HCT116 (cell line): Measurements from ENCODE around the gene RGS9BP. TPM values are rescaled to one million over a fixed set of nuclear protein-coding genes. Genes with fewer than 3 reads are reported as not detected.
"Not testable (repeated sequence)": the region's sequence is repeated elsewhere in the genome, so short reads cannot be mapped to it uniquely, and the experiment has no call there.

ENCODE experiments used
- ATAC-seq: fragments of 200-7000 bp; cut with Tn5 transposase; 2 replicates; pipeline ENCODE4 v1.9.1; 2020; ENCODE audit warnings: mild to moderate bottlenecking, moderate library complexity
- BruUV-seq: library from RNA; stranded (reverse); fragments of 400-500 nt; replicated peaks from 2 replicates; lab custom pipeline; 2021; lab: Mats Ljungman, UMichigan
- CTCF ChIA-PET: fragments of 300-600 bp; sonication (Branson Sonifier 250); formaldehyde crosslinking; loops from one replicate; lab custom pipeline; 2021; ENCODE audit warnings: antibody characterized with exemption; lab: Charles Lee
- POLR2A ChIA-PET: fragments of 300-600, 350-600 bp; sonication (Branson Sonifier 250); formaldehyde crosslinking; loops from one replicate; lab custom pipeline; 2021; ENCODE audit warnings: antibody characterized with exemption; lab: Charles Lee
- RAD21 ChIA-PET, 2 experiments: fragments of 300-600 bp; sonication (Branson Sonifier 250); formaldehyde crosslinking; loops; one replicate each; lab custom pipeline; 2023; ENCODE audit warnings: low total read pairs in 2 of 2; ENCODE audit not compliant: uncharacterized antibody in 2 of 2, unreplicated experiment in 2 of 2, low non-redundant PET in 1 of 2; lab: Charles Lee
- DNase-seq: peaks from one replicate; pipeline ENCODE4 v3.0.0-alpha.2; 2010; ENCODE audit warnings: low read depth, low spot score
- H2AFZ ChIP-seq: fragments of 200-600 bp; shearing (Covaris generic), sonication (generic); 2 replicates; pipeline ENCODE4 v1.6.1; 2017; ENCODE audit warnings: low read depth, mixed run types, mixed read lengths, antibody characterized with exemption, low read length; ENCODE audit not compliant: poor library complexity, severe bottlenecking
- H3K27ac ChIP-seq: 2 replicates; pipeline ENCODE4 v1.5.1; 2012; ENCODE audit warnings: low read depth, low read length
- H3K27me3 ChIP-seq: fragments of 200-600 bp; sonication (generic); 2 replicates; pipeline ENCODE4 v1.6.1; 2016; ENCODE audit warnings: mixed run types, low read length, mixed read lengths; ENCODE audit not compliant: insufficient read depth
- H3K36me3 ChIP-seq, 2 experiments: fragments of 200-500 bp in 1 of 2; fragments of 200-600 bp in 1 of 2; sonication (Bioruptor generic) in 1 of 2; sonication (generic) in 1 of 2; 2 replicates each; pipeline versions ENCODE4 v1.5.1 to v1.6.1; 2014 to 2016; ENCODE audit warnings: low read length in 2 of 2, inconsistent platforms in 1 of 2, mixed read lengths in 1 of 2, mixed run types in 1 of 2; ENCODE audit not compliant: insufficient read depth in 2 of 2, control insufficient read depth in 1 of 2
- H3K4me1 ChIP-seq, 2 experiments: fragments of 200-600 bp in 1 of 2; sonication (generic) in 1 of 2; 2 replicates each; pipeline versions ENCODE4 v1.5.1 to v1.6.1; 2012 to 2017; ENCODE audit warnings: low read length in 2 of 2, inconsistent platforms in 1 of 2, mild to moderate bottlenecking in 1 of 2, mixed read lengths in 1 of 2, mixed run types in 1 of 2, moderate library complexity in 1 of 2; ENCODE audit not compliant: insufficient read depth in 2 of 2, control insufficient read depth in 1 of 2
- H3K4me2 ChIP-seq: fragments of 200-600 bp; sonication (generic); 2 replicates; pipeline ENCODE4 v1.6.1; 2017; ENCODE audit warnings: mixed run types, low read length, mixed read lengths
- H3K4me3 ChIP-seq, 2 experiments: fragments of 200-600 bp in 1 of 2; sonication (generic) in 1 of 2; replicated peaks in 1 of 2; 2 replicates each; pipeline ENCODE4 v1.5.1; 2011 to 2016; ENCODE audit warnings: low read length in 2 of 2, control low read depth in 1 of 2, low read depth in 1 of 2, mild to moderate bottlenecking in 1 of 2, mixed read lengths in 1 of 2, mixed run types in 1 of 2
- H3K79me2 ChIP-seq: fragments of 200-600 bp; sonication (generic); 2 replicates; pipeline ENCODE4 v1.6.1; 2017; ENCODE audit warnings: mild to moderate bottlenecking, mixed run types, low read length, moderate library complexity, mixed read lengths; ENCODE audit not compliant: insufficient read depth
- H3K9ac ChIP-seq: fragments of 200-600 bp; sonication (generic); 2 replicates; pipeline ENCODE4 v1.6.1; 2016; ENCODE audit warnings: low read length, mixed read lengths
- H3K9me2 ChIP-seq: fragments of 200-600 bp; sonication (generic), shearing (Covaris generic); 2 replicates; pipeline ENCODE4 v1.6.1; 2017; ENCODE audit warnings: mixed run types, mild to moderate bottlenecking, moderate library complexity; ENCODE audit not compliant: insufficient read depth
- H3K9me3 ChIP-seq, 2 experiments: fragments of 200-500 bp in 1 of 2; fragments of 200-600 bp in 1 of 2; sonication (Bioruptor generic) in 1 of 2; sonication (generic) in 1 of 2; 2 replicates each; pipeline ENCODE4 v1.6.1; 2014 to 2017; ENCODE audit warnings: low read length in 2 of 2, mixed read lengths in 2 of 2, inconsistent platforms in 1 of 2, low read depth in 1 of 2, mild to moderate bottlenecking in 1 of 2, mixed run types in 1 of 2, moderate library complexity in 1 of 2; ENCODE audit not compliant: control insufficient read depth in 1 of 2, insufficient read depth in 1 of 2
- H4K20me1 ChIP-seq: fragments of 200-600 bp; sonication (generic), shearing (Covaris generic); 2 replicates; pipeline ENCODE4 v1.6.1; 2017; ENCODE audit warnings: mixed run types, mild to moderate bottlenecking, moderate library complexity; ENCODE audit not compliant: insufficient read depth
- EGR1 ChIP-seq: IDR thresholded peaks from 2 replicates; pipeline ENCODE4 v1.6.1; 2012; ENCODE audit warnings: low read depth
- EZH2phosphoT487 ChIP-seq: fragments of 200-600 bp; IDR thresholded peaks from 2 replicates; pipeline ENCODE4 v1.6.1; 2018; ENCODE audit warnings: antibody characterized with exemption, borderline replicate concordance
- FOSL1 ChIP-seq: IDR thresholded peaks from 2 replicates; pipeline ENCODE4 v1.6.1; 2012; ENCODE audit warnings: low read depth
- RAD21 ChIP-seq: IDR thresholded peaks from 2 replicates; pipeline ENCODE4 v1.6.1; 2012; ENCODE audit warnings: low read depth, mild to moderate bottlenecking
- SIN3A ChIP-seq: IDR thresholded peaks from 2 replicates; pipeline ENCODE4 v1.6.1; 2012; ENCODE audit warnings: low read depth
- YY1 ChIP-seq: IDR thresholded peaks from 2 replicates; pipeline ENCODE4 v1.6.1; 2011; ENCODE audit warnings: low read length, low read depth, moderate library complexity, mild to moderate bottlenecking; ENCODE audit not compliant: insufficient replicate concordance; ENCODE audit errors: extremely low read depth
- intact Hi-C: fragments of 100-400 bp; cut with micrococcal nuclease; formaldehyde crosslinking; loops from 2 replicates; pipeline ENCODE4 v1.10.0; 2022
- total RNA-seq: library from RNA; stranded (reverse); gene quantifications from one replicate; pipeline ENCODE4 v1.2.1, GENCODE V29; 2021; ENCODE audit not compliant: unreplicated experiment
- TF ChIP-seq, protein P1 (sequence below): IDR thresholded peaks from 2 replicates; pipeline ENCODE4 v1.6.1; 2012

RGS9BP gene
- total RNA-seq, 1 experiment from 2014 or later = 0.54 TPM

DNA sequence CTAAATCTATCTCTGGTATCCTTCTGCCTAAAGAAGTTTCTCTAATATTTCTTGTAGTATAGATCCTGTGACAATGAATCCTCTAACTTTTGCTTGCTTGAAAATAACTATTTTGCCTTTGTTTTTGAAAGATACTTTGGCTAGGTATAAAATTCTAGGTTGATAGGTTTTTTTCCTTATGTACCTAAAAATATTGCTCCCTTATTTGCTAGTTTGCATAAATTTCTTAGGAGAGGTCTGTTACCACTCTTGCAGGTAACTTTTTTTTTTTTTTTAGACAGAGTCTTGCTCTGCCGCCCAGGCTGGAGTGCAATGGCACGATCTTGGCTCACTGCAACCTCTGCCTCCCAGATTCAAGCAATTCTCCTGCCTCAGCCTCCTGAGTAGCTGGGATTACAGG, 28.4 kb downstream of the RGS9BP start:
- DNase-seq, RAD21 ChIA-PET, H3K9me2 ChIP-seq, BruUV-seq, intact Hi-C loops, H3K4me3 ChIP-seq, H3K27ac ChIP-seq, POLR2A ChIA-PET, H3K4me2 ChIP-seq, H3K9ac ChIP-seq, H2AFZ ChIP-seq, H3K4me1 ChIP-seq, ATAC-seq, CTCF ChIA-PET, H4K20me1 ChIP-seq, H3K27me3 ChIP-seq: not testable (repeated sequence)
- Histone ChIP-seq H3K9me3 (peaks cover 2 to 11% of the 10 kb centered on the region in 2 experiments; a peak in 3 of 4 replicates), H3K79me2 (peaks cover 89% of the 10 kb centered on the region), H3K36me3 (peaks cover 19 to 69% of the 10 kb centered on the region in 2 experiments)

DNA sequence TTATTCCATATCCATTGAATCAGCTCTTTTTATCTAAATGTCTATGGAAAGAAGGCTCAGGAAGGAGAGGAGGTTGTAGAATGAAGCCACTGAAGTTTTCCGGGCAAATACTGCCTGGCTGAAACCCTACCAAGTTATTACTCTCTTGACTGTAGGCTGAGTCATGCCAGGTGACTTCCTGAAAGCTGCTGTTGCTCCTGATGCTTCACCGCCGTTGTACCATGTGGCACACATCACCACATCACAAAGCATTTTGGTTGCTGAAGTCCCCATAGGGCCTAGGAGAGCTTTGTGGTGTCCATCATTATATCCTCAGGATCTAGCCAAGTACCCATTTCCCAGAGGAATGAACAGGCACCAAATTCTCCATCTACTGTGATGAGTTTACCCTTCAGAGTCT, 32.8 kb downstream of the RGS9BP start:
- no peak for ATAC-seq
- no peak for DNase-seq
- Histone ChIP-seq H3K4me2 (no peak overlapping the region), H3K4me1 (no peaks in the 10 kb centered on the region), H3K27me3 (no peaks in the 10 kb centered on the region), H3K9ac (no peak overlapping the region), H4K20me1 (no peaks in the 10 kb centered on the region), H3K36me3 (peaks cover 19 to 46% of the 10 kb centered on the region in 2 experiments), H2AFZ (no peak overlapping the region), H3K9me3 (peaks cover 2 to 8% of the 10 kb centered on the region in 2 experiments; a peak in 3 of 4 replicates), H3K4me3 (no peak overlapping the region), H3K79me2 (peaks cover 50% of the 10 kb centered on the region), H3K27ac (no peak overlapping the region), H3K9me2 (no peaks in the 10 kb centered on the region)
- CTCF ChIA-PET = no interaction called here
- TF ChIP-seq EGR1 (no peak), YY1 (no peak), RAD21 (no peak), SIN3A (no peak), FOSL1 (no peak), EZH2phosphoT487 (no peak)
- TF ChIP-seq, protein P1, sequence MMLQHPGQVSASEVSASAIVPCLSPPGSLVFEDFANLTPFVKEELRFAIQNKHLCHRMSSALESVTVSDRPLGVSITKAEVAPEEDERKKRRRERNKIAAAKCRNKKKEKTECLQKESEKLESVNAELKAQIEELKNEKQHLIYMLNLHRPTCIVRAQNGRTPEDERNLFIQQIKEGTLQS = no peak
- POLR2A ChIA-PET = no interaction called here
- intact Hi-C loops = no loop called here
- RAD21 ChIA-PET = no interaction called here
- BruUV-seq = no TSS peak
